Measurements from ENCODE around the gene MYO7A.

The MYO7A gene

GRCh38 chr11:77127920-77128691, at the start of gene MYO7A:
MYO7A (plus strand) TSS chr11:77128246; CDS start chr11:77130635, 2,389 bp downstream.
- DNase-seq, result peak; percentile 74

GRCh38 chr11:77079666-77080065, 48.4 kb upstream of the MYO7A start:
- no peak for DNase-seq

- DNase-seq, result no peak
Measured at GRCh38 chr11:77080643-77081210, 47.3 kb upstream of the MYO7A start.

GRCh38 chr11:77081381-77081851, 46.6 kb upstream of the MYO7A start:
- no peak for DNase-seq

GRCh38 chr11:77081976-77082836, 45.8 kb upstream of the MYO7A start:
- DNase-seq, result no peak

- no peak for DNase-seq
Measured at GRCh38 chr11:77082838-77083565, 45.0 kb upstream of the MYO7A start.

GRCh38 chr11:77083566-77084245, 44.3 kb upstream of the MYO7A start:
- DNase-seq, result no peak

GRCh38 chr11:77084581-77085191, 43.4 kb upstream of the MYO7A start:
- DNase-seq, result no peak

GRCh38 chr11:77085652-77086051, 42.4 kb upstream of the MYO7A start:
- DNase-seq, result no peak

GRCh38 chr11:77086521-77087472, 41.2 kb upstream of the MYO7A start:
- DNase-seq, result no peak

- DNase-seq, result no peak
Measured at GRCh38 chr11:77087723-77088225, 40.3 kb upstream of the MYO7A start.

GRCh38 chr11:77088236-77089003, 39.6 kb upstream of the MYO7A start:
- DNase-seq, result no peak

- DNase-seq, result no peak
Measured at GRCh38 chr11:77089004-77089545, 39.0 kb upstream of the MYO7A start.

GRCh38 chr11:77090046-77090372, 38.0 kb upstream of the MYO7A start:
- no peak for DNase-seq

- DNase-seq, result no peak
Measured at GRCh38 chr11:77090373-77091111, 37.5 kb upstream of the MYO7A start.

- peak; percentile 63 for DNase-seq
Measured at GRCh38 chr11:77091146-77091940, 36.7 kb upstream of the MYO7A start.

GRCh38 chr11:77092382-77092781, 35.7 kb upstream of the MYO7A start:
- DNase-seq, result no peak
